ENCODE measurements around the gene ATP2B2. TPM values are rescaled to one million over a fixed set of nuclear protein-coding genes. Genes with fewer than 3 reads are reported as not detected.

Gene ATP2B2
- polyA plus RNA-seq, 12 donors, result 0.85 to 11.8 (median 3.6) TPM; not detected in 2

DNA sequence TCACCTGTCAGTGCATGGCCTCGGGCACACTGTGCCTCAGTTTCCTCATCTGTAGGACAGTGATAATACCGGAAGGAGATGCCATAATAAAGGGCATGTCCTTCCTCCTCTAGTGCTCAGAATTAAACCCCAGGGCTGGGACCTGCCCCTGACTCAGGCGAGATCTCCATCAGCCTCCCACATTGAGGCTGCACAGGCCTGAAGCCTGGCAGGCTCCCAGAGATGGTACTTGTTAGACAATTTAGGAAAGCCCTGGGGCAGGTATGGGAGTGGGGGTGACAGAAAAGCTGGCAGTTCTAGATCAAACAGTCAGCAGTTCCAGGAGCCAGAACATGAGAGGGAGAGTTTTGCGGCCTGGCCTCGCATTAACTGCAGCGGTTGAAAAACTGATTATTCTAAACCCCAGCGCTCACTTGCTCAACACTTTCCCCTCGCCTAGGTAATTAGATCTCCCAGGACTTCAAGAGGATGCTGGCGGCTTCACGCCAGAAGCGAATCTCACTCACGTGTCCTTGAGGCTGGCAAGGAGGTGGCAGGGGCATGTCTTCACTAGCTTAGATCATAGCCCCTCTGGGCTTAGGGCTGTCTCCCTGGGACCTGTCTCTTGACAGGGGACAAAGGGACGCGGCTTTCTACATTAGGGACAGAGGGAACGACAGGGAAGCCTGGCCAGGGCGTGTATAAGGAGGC, 73.1 kb downstream of the ATP2B2 start:
- no peak for DNase-seq

DNA sequence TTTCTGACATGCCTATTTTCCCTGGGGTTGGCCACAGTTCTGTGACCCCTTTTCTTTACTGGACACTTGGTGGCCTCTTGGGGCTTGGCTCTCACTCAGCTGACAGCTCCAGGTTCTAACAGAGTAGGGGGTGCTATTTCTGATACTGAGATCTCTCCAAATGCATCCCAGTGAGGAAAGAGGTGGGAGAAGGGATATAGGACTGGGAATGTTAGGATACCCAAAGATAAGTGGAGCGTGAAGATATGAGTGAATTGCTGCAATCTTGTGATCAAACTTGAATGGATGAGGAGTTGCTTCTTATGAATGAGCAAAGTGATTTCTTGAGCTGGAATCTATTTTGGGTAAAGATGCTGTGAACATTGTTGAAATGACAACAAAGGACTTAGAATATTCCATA, 74.6 kb downstream of the ATP2B2 start:
- DNase-seq, result no peak

DNA sequence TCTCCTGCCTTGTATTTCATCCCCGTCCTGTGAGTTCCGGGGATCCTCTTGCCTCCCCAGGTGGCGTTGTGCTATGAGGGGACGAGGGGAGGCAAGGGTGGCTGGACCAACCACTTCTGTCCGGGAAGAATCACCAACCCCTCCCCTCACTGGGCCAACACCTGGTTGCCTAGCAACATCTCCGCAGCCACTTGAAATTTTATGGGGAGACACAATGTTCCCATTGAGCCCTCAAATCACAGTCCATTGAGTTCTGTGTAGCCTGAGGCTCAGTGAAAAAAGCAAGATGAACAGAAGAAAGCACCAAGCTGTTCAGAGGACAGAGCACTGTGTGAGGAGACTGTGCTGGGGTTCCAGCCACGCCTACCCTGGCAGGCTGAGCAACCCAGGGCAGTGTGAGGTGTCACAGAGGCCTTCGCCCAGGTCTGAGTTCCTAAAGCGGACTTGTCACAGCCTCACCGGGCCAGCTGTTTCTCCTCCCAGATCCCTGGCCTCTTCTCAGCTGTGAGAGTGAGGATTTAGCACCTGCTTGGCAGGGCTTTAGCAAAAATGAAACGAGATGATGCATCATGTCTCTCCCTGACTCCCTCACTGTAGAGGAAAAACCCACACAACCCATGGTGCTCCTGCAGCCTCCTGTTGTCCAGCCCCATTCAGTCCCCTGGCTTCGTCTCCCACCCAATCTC, 76.8 kb downstream of the ATP2B2 start:
- no peak for DNase-seq

DNA sequence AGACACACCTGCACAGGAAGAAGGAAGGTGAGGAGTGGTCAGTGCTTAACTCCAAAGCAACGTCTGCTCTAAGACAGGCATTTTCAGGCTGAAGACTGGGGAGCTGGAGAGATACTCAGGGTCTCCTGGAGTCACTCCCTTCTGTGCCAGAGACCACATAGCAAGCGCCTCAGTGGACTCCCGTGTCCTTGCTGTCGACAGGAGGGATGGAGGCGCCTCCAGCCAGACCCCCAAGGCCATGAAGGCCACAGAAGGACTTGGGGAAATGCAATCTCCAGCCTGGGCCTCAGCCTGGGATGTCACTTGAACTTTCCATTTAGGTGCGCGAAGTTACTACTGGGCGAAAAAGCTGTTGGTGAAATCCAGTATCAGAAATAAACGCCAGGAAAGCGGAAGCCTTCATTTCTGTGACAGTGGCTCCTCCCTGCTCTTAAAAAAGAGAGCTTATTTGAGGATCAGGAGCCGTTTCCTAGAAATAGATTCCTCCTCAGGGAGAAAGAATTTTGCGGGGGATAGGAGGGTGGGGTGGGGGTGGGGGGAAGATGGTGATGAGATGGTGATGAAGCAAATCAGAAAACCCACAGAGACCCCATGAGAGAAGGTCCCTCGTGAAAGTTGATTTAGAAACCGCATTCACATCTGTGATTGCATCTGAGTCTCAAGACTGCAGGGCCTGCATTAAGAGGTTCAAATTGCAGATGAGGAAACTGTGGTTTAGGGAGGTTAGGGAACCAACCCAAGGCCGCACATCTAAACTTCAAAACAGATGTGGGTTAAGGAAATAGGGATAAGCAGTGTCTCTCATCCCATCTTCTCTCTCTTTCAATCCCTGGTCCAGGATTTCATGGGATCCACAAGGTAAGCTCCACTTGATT, 78.8 kb downstream of the ATP2B2 start:
- DNase-seq, result no peak

DNA sequence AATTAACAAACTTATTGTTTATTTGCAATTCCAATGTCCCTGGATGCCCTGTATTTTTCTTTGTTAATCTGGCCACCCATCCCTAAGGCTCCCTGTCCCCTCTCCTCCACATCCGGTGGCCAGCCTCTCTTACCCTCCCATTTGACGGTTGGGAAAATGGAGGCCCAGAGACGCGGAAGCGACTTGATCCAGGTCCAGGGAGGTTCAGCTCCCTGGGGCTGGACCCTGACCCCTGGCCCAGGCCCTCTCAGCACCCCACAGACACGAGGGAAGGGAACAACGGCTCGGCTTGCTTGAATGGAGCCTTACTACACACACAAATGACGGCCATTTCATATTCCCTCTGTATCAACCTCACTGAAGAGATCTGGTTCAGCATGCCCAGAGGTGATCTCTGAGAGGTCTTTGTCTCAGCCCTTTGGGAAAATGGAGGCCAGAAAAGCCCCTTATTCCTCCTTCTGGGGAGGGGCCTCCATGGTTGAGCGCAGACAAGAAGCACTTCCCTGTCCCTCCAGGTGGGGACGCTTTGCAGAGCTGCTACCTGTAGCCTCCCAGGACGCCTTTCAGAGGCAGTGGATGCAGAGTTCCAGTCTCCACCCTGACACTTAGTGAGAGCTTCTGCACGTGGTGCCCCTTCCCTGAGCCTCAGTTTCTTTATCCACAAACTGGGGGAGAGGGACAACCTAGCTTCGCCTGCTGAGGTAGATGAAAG, 82.1 kb downstream of the ATP2B2 start:
- no peak for DNase-seq

DNA sequence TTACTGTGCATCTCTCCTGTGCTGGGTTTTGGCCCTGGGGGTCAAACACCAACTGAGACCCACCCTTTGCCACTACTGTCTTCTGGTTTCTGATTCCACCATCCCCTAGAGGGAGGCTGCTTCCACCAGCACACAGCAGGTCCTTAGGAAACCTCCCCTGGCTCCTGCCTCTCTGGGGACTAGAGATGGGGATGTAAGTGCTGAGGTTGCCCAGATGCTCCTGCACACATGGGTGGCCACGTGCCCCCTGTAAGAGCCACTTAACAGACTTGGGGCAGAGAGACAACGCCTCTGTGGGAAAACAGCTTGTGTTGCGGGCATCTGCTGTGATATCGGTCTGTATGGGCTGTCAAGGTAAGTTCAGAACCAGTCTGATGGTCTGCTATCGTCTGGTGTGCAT, 83.4 kb downstream of the ATP2B2 start:
- DNase-seq, result no peak

DNA sequence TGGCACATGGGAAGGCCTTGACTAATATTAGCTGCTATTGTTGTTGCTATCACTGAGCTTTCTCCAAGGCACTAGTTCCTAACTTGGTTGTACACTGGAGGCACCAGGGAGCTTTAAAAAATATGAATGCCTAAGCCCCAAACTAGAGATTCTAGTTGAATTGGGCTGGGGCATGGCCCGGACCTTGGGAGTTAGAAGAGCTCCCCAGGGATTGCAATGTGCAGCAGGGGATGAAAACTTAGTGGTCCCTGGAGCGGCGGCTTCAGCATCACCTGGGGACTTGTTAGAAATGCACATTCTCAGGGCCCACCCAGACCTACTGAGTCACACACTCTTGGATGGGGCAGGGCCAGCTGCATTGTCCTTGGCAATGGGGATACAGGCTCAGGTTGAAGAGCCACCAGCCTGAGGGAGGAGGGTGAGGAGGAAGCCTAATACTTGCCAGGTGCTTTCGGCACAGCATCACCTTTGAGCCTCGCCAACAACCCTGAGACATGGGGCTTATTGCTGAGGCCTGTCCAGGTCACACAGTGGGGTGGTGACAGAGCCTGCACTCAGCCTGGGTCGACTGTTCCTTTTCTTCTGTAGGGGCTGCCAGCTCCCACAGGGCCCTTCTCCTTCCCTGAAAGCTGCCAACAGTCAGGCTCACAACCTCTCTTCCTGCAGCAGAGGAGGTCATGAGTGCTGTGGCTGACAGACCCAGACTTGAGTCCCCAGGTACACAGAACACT, 84.5 kb downstream of the ATP2B2 start:
- DNase-seq, result no peak

DNA sequence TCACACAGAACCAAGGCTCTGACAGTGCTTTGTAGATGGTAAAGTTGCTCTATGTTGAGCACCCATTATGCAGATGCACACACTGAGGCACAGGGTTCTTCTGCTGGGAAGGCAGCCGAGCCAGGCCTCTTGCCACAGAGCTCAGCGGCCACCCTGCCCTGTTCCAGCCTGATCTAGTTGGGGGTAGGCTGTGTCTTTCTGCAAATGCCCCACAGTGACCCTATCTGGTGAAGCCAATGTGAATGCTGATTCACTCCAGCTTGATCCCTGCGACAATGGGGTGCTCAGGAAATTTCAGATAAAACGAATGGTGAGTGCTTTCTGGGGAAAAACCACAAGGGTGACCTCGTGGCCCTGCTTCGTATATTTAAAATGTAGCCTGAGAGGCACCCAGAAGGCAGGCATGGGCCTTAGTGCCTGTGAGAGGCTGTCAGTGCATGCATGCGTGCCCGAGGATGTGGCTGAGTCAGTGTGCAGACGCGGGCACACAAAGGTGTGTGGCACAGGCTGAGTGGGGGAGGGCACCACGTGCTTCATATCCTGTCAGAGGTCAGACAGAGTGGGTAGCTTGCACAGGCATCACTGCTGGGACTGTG, 85.7 kb downstream of the ATP2B2 start:
- DNase-seq, result no peak

DNA sequence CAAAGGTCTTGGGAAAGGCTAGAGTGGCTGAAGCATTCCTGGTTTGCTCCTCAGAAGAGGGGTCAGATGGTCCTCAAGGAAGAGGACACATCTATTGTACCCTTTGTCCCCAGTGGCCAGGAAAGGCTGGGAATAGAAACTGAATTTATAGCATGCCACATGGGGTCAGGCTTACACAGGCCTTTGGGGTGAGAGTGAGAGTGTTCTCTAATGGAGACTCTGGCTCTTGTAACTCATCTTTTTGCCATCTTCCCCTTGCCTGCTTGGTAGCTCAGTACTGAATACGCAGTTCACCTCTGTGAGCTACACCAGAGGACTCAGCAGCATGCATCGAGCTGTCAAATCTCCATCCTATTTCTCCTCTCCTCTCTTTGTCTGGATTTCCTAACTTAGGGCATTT, 87.5 kb downstream of the ATP2B2 start:
- DNase-seq, result no peak

DNA sequence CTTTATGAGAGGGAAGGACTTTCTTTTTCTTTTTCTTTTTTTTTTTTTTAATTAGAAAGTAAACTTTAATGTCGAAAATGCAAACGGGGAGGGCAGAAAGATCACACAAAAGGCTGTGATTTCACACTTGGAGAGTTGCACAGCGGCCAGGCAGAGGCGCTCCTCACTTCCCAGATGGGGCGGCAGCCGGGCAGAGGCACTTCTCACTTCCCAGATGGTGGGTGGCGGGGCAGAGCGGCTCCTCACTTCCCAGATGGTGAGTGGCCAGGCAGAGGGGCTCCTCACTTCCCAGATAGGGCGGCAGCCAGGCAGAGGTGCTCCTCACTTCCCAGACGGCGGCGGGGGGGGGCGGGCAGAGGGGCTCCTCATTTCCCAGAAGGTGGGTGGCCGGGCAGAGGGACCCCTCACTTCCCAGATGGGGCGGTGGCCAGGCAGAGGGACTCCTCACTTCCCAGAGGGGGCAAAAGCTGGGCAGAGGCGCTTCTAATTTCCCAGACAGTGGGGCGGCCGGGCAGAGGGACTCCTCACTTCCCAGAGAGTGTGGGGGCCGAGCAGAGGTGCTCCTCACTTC, 88.6 kb downstream of the ATP2B2 start:
- no peak for DNase-seq

DNA sequence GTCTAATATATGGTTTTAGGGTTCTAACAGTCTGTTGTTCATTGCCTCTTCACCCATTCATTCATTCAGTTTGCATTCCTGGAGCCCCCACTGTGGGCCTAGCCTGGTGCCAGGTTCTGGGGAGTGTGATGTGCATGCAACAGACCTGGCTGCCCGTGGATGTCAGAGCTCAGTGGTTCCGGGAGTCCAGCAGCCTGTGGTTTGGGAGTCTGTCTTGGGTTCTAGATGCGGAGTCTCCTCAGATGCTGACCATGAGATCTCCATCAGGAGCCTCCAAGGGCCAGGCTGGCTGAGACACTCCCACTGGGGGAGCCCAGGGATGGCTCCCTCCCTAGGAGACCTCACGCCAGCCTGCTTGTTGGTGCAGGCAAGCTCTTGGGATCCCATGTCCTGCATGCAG, 92.3 kb downstream of the ATP2B2 start:
- no peak for DNase-seq

DNA sequence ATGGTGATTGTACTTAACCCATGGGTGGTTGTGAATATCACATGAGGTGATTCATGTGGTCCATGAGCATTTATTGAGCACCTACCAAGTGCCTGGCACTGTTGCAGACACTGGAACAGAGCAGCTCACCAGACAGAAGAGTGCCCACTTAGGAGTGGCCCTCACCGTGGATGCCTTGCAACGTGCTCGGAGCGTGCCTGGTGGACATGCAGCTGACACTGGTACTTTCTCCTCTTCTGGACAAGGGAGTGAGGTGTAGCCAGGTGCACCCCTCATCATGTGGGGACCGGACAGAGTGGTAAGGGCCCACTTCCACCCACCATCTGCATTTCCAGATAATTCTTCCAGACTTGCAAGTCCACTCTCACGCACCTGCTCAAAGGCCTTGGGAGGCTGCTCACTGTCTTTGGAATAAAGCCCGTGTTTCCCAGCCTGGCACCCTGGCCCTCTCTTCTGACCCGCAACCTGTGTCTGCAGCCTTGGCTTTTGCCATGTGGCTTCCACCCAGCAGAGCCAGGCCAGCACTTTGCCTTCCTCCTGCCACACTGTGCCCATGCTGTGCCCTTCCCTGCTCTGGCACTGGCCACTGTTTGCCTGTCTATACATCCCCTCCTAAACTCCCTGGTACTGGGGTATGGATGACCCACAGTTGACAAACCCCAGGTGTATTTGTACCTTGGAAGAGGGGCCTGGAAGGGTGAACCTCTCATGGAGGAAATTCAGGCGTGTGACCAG, 93.6 kb downstream of the ATP2B2 start:
- no peak for DNase-seq

DNA sequence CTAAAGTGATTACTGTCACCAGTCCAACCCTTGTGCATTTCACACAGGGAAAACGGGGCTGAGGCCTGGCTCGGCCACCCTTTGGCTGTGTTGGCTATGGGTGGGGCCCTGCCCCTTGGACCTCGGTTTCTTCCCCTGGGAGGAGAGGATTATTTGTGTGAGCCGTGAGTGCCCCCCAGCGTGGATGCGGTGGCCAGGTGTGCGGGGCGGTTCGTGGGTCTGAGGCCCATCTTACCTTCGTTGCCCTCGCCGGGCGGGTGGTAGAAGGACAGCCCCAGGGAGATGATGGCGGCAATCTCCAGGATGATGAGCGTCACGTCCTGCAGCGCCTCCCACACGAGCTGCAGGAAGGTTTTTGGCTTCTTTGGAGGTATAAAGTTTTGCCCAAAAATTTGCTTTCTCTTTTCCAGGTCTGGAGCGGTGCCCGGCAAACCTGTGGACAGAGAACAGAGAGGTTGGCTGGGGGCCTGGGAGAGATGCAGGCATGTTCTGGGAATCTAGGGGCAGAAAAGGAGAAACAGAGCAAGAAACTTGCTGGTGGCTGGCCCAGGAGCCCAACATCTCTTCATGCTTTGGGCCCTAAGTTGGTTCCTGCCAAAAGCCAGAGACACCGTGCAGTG, 94.9 kb downstream of the ATP2B2 start:
- DNase-seq, result no peak

DNA sequence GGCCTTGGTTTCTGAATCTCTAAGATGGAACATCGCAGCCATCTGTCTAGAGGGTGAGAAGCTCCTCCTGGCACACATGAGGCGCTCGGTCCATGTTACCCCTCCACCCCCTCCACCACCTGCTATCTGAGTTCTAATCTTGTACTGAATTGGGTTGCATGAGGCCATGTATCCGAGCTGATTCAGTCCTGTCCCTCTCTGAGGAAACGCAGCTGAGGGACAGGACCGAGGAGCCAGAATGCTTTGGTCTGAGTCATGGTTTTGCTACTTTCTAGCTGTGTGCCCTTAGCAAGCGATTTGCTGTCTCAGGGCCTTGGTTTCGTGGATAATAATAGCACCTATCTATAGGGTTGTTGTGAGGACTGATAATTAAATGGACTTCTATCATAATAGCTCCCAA, 96.7 kb downstream of the ATP2B2 start:
- no peak for DNase-seq

DNA sequence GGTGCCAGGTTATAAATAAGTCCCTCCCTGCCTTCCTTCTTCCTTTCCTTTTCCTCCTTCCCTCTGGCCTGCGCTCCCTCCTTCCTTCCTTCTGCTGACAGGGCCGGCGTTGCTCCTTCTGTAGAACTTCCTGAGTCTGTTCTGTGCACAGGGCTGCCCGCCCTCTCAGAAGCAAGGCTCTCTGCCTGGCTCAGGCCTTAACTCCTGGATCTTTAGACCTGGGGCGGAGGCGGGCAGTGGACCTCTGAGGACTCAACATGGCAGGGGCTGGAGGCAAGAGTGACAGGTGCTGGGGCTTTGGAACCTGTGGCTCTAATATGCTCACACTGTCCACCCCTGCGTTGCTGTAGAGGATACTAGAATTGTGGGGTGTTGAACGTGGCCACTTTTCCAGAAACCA, 98.0 kb downstream of the ATP2B2 start:
- no peak for DNase-seq

DNA sequence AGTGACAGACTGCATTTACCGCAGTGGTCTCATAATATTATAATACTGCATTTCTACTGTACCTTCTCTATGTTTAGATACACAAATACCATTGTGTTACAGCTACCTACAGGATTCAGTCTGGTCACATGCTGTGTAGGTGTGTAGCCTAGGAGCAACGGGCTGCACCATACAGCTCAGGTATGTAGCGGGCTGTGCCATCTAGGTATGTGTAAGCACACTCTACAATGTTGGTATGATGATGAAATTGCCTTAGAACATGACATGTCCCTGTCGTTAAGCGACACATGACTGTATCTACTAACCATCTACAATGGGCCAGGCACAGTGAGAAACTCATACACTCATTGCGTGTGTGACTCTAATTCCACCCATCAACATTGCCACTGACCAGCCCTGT, 99.0 kb downstream of the ATP2B2 start:
- DNase-seq, result no peak

DNA sequence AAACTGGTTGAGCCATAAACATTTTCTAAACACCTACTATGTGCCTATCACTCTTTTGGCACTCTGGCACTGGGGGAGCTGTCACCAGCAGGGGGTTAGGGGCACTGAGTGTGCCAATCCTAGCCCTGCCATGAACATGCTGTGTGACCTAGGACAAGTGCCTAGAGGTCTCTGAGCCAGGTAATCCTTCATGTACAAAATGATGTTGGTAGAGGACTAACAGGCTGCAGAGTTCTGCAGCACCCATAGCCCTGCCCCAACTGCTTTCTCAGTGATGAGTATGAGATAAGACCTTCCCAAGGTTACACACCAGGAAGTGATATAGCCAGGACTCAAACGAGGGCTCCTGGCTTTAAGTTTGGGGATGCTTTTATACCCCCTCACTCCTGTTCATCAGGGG, 99.6 kb downstream of the ATP2B2 start:
- DNase-seq, result no peak

DNA sequence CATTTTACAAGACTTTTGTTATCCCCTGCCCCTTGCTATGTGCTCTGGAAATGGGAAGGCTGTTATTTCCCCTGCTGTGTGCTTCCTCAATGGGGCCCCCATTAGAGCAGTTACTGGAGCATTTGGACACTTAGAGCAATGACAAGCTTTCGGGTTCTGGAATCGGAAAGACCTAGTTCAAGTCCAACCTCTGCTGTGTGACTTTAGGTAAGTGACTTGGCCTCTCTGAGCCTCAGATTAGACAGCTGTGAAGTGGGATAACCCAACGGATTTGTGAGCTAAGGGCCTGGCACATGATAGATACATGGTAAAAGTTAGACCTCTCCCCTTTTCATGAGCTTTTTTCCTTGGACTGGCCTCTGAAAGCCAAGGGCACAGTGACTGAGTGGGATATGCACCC, 100.5 kb downstream of the ATP2B2 start:
- no peak for DNase-seq

DNA sequence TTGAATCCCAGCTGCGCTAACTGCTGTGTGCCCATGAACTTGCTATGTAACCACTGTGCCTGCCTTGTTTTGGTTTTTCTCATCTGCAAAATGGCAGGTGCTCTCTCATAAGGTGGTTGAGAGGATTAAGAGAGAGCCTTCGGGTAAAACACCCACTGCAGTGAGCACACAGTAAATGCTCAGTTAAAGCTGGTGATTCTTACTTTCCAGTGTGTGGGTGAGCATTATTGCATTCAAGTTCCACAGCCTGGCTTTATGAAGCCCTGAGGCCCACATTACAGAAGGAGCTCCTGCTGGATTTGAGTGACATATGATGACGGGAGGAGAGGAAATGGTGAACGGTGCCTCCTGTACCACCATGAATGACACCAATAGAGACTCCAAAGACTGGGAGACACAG, 101.0 kb downstream of the ATP2B2 start:
- no peak for DNase-seq
